SK-N-MC (cell line): ENCODE data around the gene EXOSC10.
"Not testable (repeated sequence)": the region's sequence is repeated elsewhere in the genome, so short reads cannot be mapped to it uniquely, and the experiment has no call there.

Experiments used
- DNase-seq: peaks from one replicate; pipeline ENCODE4 v3.0.0-alpha.2; 2011; ENCODE audit warnings: low read depth, low spot score
- H3K27ac ChIP-seq: fragments of 200-600 bp; sonication (generic); 2 replicates; pipeline ENCODE4 v1.5.1; 2016; ENCODE audit warnings: mixed run types
- H3K36me3 ChIP-seq: fragments of 200-600 bp; sonication (generic); 2 replicates; pipeline ENCODE4 v1.6.1; 2017; ENCODE audit warnings: antibody characterized with exemption, low read length, mixed read lengths; ENCODE audit not compliant: insufficient read depth
- H3K4me3 ChIP-seq: fragments of 200-600 bp; sonication (generic); 2 replicates; pipeline ENCODE4 v1.5.1; 2016
- H3K9ac ChIP-seq: fragments of 200-600 bp; sonication (generic); 2 replicates; pipeline ENCODE4 v1.8.0; 2017; ENCODE audit warnings: mixed run types, mixed read lengths; ENCODE audit not compliant: insufficient read length
- H3K9me3 ChIP-seq: fragments of 200-600 bp; sonication (generic); 2 replicates; pipeline ENCODE4 v1.6.1; 2017; ENCODE audit warnings: low read depth, mild to moderate bottlenecking, antibody characterized with exemption, low read length, moderate library complexity, mixed read lengths
- EZH2 ChIP-seq: fragments of 200-600 bp; sonication (generic); IDR thresholded peaks from one replicate; pipeline ENCODE4 v1.6.1; 2017; ENCODE audit warnings: antibody characterized with exemption
- FOXP2 ChIP-seq: optimal IDR thresholded peaks from 2 replicates; pipeline ENCODE3; 2011; ENCODE audit warnings: mild to moderate bottlenecking, moderate library complexity; ENCODE audit not compliant: insufficient read depth; ENCODE audit errors: extremely low read length, control extremely low read depth
- POLR2AphosphoS5 ChIP-seq: IDR thresholded peaks from 2 replicates; pipeline ENCODE4 v1.6.1; 2012; ENCODE audit warnings: mild to moderate bottlenecking, low read depth, low read length, borderline replicate concordance

Gene EXOSC10

DNA sequence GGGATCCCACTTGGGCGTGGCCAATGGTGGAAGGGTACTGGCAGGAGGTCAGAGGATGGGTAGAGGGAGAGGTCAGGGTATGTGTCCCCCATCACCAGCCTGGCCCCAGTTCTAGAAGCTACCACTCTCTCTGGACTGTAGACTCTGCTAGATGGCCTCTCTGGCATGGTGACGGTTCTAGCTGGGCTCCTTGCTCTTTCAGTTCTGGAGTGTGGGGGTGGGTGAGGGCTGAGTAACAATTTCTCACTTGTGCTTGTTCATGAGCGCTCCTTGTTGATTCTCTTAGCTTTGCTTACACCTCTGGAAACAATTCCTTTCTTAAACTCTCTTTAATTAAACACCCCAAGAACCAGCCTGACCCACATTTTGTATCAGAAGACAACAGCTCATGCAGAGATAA is 25.3 kb upstream of the EXOSC10 start:
- Histone ChIP-seq H3K4me3 (no peak overlapping the region), H3K9ac (no peak overlapping the region), H3K9me3 (no peaks in the 10 kb centered on the region), H3K27ac (no peak overlapping the region), H3K36me3 (peaks cover 60% of the 10 kb centered on the region)
- TF ChIP-seq POLR2AphosphoS5 (no peak), FOXP2 (no peak), EZH2 (no peak)
- no peak for DNase-seq

DNA sequence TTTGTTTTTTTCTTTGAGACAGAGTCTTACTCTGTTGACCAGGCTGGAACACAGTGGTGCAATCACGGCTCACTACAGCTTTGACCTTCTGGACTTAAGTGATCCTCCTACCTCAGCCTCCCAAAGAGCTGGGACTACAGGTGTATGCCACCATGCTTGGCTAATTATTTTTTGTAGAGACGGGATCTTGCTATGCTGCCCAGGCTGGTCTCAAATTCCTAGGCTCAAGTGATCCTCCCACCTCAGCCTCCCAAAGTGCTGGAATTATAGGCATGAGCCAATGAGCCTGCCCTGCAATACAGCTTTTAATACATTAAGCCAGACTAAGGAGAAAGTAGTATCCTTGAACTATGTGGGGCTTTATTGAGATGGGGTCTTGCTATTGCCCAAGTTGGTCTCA is 16.6 kb upstream of the EXOSC10 start:
- no peak for DNase-seq
- Histone ChIP-seq H3K4me3 (no peak overlapping the region), H3K9me3 (no peaks in the 10 kb centered on the region), H3K27ac (no peak overlapping the region), H3K36me3 (peaks cover 43% of the 10 kb centered on the region), H3K9ac (no peak overlapping the region)
- TF ChIP-seq FOXP2 (no peak), POLR2AphosphoS5 (no peak), EZH2 (no peak)

DNA sequence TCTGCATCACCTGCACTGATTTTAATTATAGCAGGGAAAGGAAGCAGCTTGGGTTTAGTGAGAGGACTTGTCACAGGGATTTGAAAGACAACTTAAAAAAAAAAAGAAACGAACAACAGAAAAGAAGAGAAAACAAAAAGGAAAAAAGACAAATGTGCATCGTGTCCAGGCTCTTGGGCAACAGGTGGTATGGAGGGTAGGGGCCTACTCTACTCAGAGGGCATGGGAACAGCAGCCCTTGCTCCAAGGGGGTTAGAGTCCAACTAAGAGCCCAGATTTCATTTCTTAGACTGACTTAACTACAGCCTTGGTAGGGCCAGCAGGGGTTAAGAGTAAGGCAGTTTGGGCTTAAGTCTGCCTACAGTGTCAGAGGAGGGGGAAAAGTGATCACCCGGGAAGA is 15.3 kb upstream of the EXOSC10 start:
- TF ChIP-seq EZH2 = no peak
- no peak overlapping the region for H3K9ac ChIP-seq
- H3K36me3 ChIP-seq = peaks cover 39% of the 10 kb centered on the region
- H3K27ac ChIP-seq = no peak overlapping the region
- no peak for DNase-seq
- H3K4me3 ChIP-seq = no peak overlapping the region
- no peaks in the 10 kb centered on the region for H3K9me3 ChIP-seq

DNA sequence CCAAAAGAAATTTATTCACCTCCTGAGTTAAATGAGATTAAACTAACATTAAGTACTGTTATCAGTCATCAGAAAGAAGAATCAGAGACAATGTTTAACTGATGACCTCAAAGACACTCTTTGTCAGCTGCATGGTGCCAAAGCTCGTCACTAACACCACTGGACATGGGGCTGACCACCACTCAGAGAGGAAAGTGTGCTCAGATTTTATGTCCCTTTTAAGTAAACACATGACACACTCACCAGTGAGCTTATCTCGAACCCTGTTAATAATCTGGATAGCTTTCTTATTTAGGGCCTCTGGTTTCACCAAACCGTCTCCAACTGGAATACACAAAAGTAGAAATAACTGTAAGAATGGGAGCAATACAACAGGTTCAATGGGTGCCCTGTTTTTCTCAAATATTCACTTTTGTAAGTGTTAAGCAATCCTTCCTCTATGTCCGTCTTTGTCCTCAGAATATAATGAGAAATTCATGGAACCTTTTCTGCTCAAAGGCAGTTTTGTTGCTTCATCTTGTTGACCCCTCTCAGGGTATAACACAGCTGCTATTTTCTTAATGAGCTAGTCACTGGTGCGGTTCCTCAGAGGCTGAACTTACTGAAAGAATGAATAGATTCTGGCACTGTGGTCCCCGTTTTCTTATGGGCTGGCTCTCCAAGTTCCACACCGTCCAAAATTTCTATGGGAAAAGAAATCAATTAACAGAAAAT is 9.5 kb upstream of the EXOSC10 start:
- H3K9me3 ChIP-seq = no peaks in the 10 kb centered on the region
- peaks cover 52% of the 10 kb centered on the region for H3K36me3 ChIP-seq
- TF ChIP-seq FOXP2 (no peak), EZH2 (no peak), POLR2AphosphoS5 (no peak)
- no peak overlapping the region for H3K4me3 ChIP-seq
- no peak for DNase-seq
- H3K9ac ChIP-seq = no peak overlapping the region
- H3K27ac ChIP-seq = no peak overlapping the region

DNA sequence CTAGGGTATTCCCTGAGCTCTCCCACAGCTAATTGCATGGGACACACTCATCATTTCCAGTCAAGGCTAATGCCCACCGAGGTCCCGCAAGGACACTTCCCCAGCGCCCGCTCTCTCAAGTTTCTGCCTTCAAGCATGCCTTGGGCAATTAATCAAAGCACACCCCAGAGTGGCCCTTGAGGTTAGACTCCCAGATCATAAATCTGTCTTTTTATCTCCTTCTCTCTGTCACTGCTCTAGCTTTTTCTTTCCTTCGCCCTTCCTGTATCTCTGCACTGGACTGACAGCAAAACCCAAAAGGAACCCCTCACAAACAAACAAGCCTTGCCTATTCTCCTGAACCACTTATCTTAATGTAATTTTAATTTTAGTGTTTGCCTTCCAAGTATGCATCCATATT is 7.9 kb upstream of the EXOSC10 start:
- no peak overlapping the region for H3K4me3 ChIP-seq
- no peak overlapping the region for H3K27ac ChIP-seq
- H3K9ac ChIP-seq = no peak overlapping the region
- no peak for TF ChIP-seq FOXP2
- TF ChIP-seq POLR2AphosphoS5 = no peak
- no peak for TF ChIP-seq EZH2
- DNase-seq = no peak
- peaks cover 41% of the 10 kb centered on the region for H3K36me3 ChIP-seq
- no peaks in the 10 kb centered on the region for H3K9me3 ChIP-seq

DNA sequence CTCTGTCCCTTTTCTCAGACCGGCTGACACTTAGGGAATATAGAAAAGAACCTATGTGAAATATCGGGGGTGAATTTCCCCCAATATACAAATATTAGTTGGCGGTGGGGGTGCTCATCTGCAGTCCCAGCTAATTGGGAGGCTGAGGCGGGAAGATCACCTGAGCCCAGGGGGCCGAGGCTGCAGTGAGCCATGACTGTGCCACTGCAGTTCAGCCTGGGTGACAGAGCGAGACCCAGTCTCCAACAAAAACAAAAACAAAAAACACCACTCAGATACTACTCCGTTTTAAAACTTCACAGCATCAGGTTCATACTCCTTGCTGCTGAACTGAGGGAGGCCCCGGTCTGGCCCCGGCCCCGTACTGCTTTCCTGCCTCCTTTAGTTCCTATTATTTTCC is 5.9 kb upstream of the EXOSC10 start:
- no peak for TF ChIP-seq POLR2AphosphoS5
- no peak for TF ChIP-seq FOXP2
- no peak for TF ChIP-seq EZH2
- H3K36me3 ChIP-seq = peaks cover 32% of the 10 kb centered on the region

DNA sequence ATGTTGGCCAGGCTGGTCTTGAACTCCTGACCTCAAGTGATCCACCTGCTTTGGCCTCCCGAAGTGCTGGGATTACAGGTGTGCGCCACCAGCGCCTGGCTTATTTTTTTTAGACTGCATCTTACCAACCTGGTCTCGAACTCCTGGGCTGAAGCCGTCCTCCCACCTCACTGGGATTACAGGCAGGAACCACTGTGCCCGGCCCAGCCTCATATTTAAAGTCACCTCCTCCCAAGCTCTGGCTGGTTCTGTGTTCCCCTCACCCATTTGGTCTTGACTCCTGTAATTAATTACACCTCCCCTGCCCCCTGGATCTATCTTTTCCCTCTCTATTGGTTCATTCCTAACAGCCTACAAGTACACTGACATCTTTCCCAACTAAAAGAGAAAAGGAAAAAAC is 1.7 kb upstream of the EXOSC10 start:
- H3K4me3 ChIP-seq = no peak overlapping the region
- H3K9me3 ChIP-seq = no peaks in the 10 kb centered on the region
- TF ChIP-seq POLR2AphosphoS5 (no peak), EZH2 (no peak), FOXP2 (no peak)
- H3K36me3 ChIP-seq = peaks cover 22% of the 10 kb centered on the region
- no peak overlapping the region for H3K9ac ChIP-seq
- DNase-seq = no peak
- H3K27ac ChIP-seq = no peak overlapping the region

More for the DNA sequence above, 5.9 kb upstream of the EXOSC10 start:
- no peak for DNase-seq
- Histone ChIP-seq H3K27ac (no peak overlapping the region), H3K9me3 (no peaks in the 10 kb centered on the region), H3K9ac (no peak overlapping the region), H3K4me3 (no peak overlapping the region)

DNA sequence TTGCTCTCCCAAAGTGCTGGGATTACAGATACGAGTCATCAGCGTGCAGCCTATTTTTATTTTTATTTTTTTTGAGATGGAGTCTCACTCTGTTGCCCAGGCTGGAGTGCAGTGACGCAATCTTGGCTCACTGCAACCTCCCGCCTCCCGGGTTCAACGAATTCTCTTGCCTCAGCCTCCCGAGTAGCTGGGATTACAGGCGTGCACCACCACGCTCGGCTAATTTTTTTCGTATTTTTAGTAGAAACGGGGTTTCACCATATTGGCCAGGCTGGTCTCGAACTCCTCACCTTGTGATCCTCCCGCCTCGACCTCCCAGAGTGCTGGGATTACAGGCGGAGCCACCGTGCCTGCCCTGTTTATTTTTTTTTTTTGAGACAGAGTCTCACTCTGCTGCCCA is 1.1 kb upstream of the EXOSC10 start:
- H3K4me3 ChIP-seq, H3K9ac ChIP-seq, H3K9me3 ChIP-seq, H3K27ac ChIP-seq, DNase-seq: not testable (repeated sequence)
- H3K36me3 ChIP-seq = peaks cover 23% of the 10 kb centered on the region

DNA sequence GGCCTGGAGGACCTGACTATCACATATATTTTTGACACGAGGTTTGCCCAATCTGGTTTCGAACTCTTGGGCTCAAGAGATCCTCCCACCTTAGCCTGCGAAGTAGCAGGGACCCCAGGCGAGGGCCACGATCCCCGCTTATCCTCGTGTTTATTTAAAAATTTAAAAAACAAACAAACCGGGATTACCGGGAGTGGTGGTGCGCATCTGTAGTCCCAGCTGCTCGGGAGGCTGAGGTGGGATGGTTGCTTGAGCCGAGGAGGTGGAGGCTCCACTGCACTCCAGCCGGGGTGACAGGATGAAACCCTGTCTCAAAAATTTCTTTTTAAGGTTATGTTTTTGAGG is 452 bp upstream of the EXOSC10 start:
- peak overlapping the region; percentile 96 for H3K9ac ChIP-seq
- peaks cover 30% of the 10 kb centered on the region for H3K36me3 ChIP-seq
- H3K9me3 ChIP-seq = no peaks in the 10 kb centered on the region
- H3K4me3 ChIP-seq = peak overlapping the region; percentile 86
- TF ChIP-seq EZH2 (no peak), POLR2AphosphoS5 (no peak), FOXP2 (no peak)
- DNase-seq = no peak
- H3K27ac ChIP-seq = peak overlapping the region; percentile 62; the same call in 1 of the 2 replicates
